H9 (cell line): ENCODE data around the gene ALCAM. TPM values are rescaled to one million over a fixed set of nuclear protein-coding genes. Genes with fewer than 3 reads are reported as not detected.

Source experiments
- DNase-seq: peaks from one replicate; pipeline ENCODE4 v3.0.0-alpha.2; 2017
- H2AFZ ChIP-seq: one replicate; pipeline ENCODE4 v1.6.1; 2013; ENCODE audit warnings: mild to moderate bottlenecking, low read length, control low read depth, moderate library complexity
- H2AK5ac ChIP-seq: 2 replicates; pipeline ENCODE4 v1.6.1; 2013; ENCODE audit warnings: low read length, control low read depth, mixed read lengths; ENCODE audit not compliant: insufficient read length
- H2BK120ac ChIP-seq: one replicate; pipeline ENCODE4 v1.6.1; 2013; ENCODE audit warnings: low read depth, mild to moderate bottlenecking, low read length, control low read depth, inconsistent platforms; ENCODE audit not compliant: poor library complexity, severe bottlenecking
- H2BK12ac ChIP-seq: 2 replicates; pipeline ENCODE4 v1.6.1; 2013; ENCODE audit warnings: low read length, control low read depth, mixed read lengths, low read depth; ENCODE audit not compliant: insufficient read length
- H2BK15ac ChIP-seq: 2 replicates; pipeline ENCODE4 v1.6.1; 2013; ENCODE audit warnings: low read depth, low read length, control low read depth
- H2BK20ac ChIP-seq: one replicate; pipeline ENCODE4 v1.6.1; 2013; ENCODE audit warnings: low read depth, mild to moderate bottlenecking, low read length, control low read depth, inconsistent platforms; ENCODE audit not compliant: poor library complexity, severe bottlenecking
- H2BK5ac ChIP-seq: 2 replicates; pipeline ENCODE4 v1.6.1; 2013; ENCODE audit warnings: low read length, control low read depth, mixed read lengths; ENCODE audit not compliant: insufficient read length
- H3K14ac ChIP-seq: 2 replicates; pipeline ENCODE4 v1.6.1; 2013; ENCODE audit warnings: low read length, control low read depth; ENCODE audit not compliant: insufficient read depth
- H3K18ac ChIP-seq: 2 replicates; pipeline ENCODE4 v1.6.1; 2013; ENCODE audit warnings: low read depth, mild to moderate bottlenecking, mixed read lengths, low read length, control low read depth; ENCODE audit not compliant: insufficient read length
- H3K23ac ChIP-seq: 2 replicates; pipeline ENCODE4 v1.6.1; 2013; ENCODE audit warnings: low read length, control low read depth, mixed read lengths, low read depth; ENCODE audit not compliant: insufficient read length
- H3K23me2 ChIP-seq: 2 replicates; pipeline ENCODE4 v1.6.1; 2013; ENCODE audit warnings: low read depth, mild to moderate bottlenecking, mixed read lengths, low read length, control low read depth; ENCODE audit not compliant: insufficient read length, poor library complexity, severe bottlenecking
- H3K27ac ChIP-seq: 2 replicates; pipeline ENCODE4 v1.5.1; 2013; ENCODE audit warnings: low read length, control low read depth, mixed read lengths, low read depth; ENCODE audit not compliant: insufficient read length
- H3K27me3 ChIP-seq: 2 replicates; pipeline ENCODE4 v1.6.1; 2013; ENCODE audit warnings: low read length, control low read depth, inconsistent platforms; ENCODE audit not compliant: insufficient read depth
- H3K4ac ChIP-seq: 2 replicates; pipeline ENCODE4 v1.6.1; 2013; ENCODE audit warnings: low read depth, mild to moderate bottlenecking, control low read depth, inconsistent platforms, low read length, moderate library complexity
- H3K4me1 ChIP-seq: 2 replicates; pipeline ENCODE4 v1.6.1; 2013; ENCODE audit warnings: low read length, control low read depth, inconsistent platforms; ENCODE audit not compliant: insufficient read depth
- H3K4me2 ChIP-seq: 2 replicates; pipeline ENCODE4 v1.6.1; 2013; ENCODE audit warnings: low read length, control low read depth, mixed read lengths; ENCODE audit not compliant: insufficient read length, insufficient read depth
- H3K56ac ChIP-seq: 2 replicates; pipeline ENCODE4 v1.6.1; 2013; ENCODE audit warnings: low read depth, mild to moderate bottlenecking, mixed read lengths, low read length, control low read depth; ENCODE audit not compliant: insufficient read length
- H3K79me1 ChIP-seq: 2 replicates; pipeline ENCODE4 v1.6.1; 2013; ENCODE audit warnings: low read depth, mild to moderate bottlenecking, moderate library complexity, low read length, control low read depth, inconsistent platforms; ENCODE audit not compliant: insufficient read depth, poor library complexity, severe bottlenecking
- H3K79me2 ChIP-seq: 2 replicates; pipeline ENCODE4 v1.6.1; 2013; ENCODE audit warnings: low read length, control low read depth, inconsistent platforms; ENCODE audit not compliant: insufficient read depth
- H3K9ac ChIP-seq: 2 replicates; pipeline ENCODE4 v1.6.1; 2013; ENCODE audit warnings: low read length, control low read depth, mixed read lengths; ENCODE audit not compliant: insufficient read length; ENCODE audit errors: extremely low read depth
- H3K9me3 ChIP-seq: one replicate; pipeline ENCODE4 v1.6.1; 2013; ENCODE audit warnings: low read depth, low read length, inconsistent platforms; ENCODE audit not compliant: control insufficient read depth
- H3T11ph ChIP-seq: one replicate; pipeline ENCODE4 v1.6.1; 2013; ENCODE audit warnings: mild to moderate bottlenecking, low read length, control low read depth, inconsistent platforms
- H4K20me1 ChIP-seq: one replicate; pipeline ENCODE4 v1.6.1; 2013; ENCODE audit not compliant: control insufficient read depth, insufficient read length, insufficient read depth
- H4K5ac ChIP-seq: 2 replicates; pipeline ENCODE4 v1.6.1; 2013; ENCODE audit warnings: low read depth, mild to moderate bottlenecking, mixed read lengths, low read length, control low read depth; ENCODE audit not compliant: insufficient read length
- H4K8ac ChIP-seq: replicated peaks from 2 replicates; pipeline ENCODE4 v1.6.1; 2013; ENCODE audit warnings: low read length, control low read depth, mixed read lengths, low read depth; ENCODE audit not compliant: insufficient read length
- H4K91ac ChIP-seq: 2 replicates; pipeline ENCODE4 v1.6.1; 2013; ENCODE audit warnings: low read depth, mild to moderate bottlenecking, moderate library complexity, mixed read lengths, low read length, control low read depth; ENCODE audit not compliant: insufficient read length
- H3K27ac Mint-ChIP-seq, 3 experiments: 2 replicates in 2 of 3; 3 replicates in 1 of 3; pipeline ENCODE4 v1.8.0; 2020 to 2021; ENCODE audit warnings: mixed read lengths in 3 of 3, mild to moderate bottlenecking in 1 of 3, moderate library complexity in 1 of 3
- H3K27me3 Mint-ChIP-seq: 2 replicates; pipeline ENCODE4 v1.8.0; 2021; ENCODE audit warnings: low read depth, mild to moderate bottlenecking, moderate library complexity, mixed read lengths
- H3K36me3 Mint-ChIP-seq, 3 experiments: 2 replicates in 2 of 3; 3 replicates in 1 of 3; pipeline ENCODE4 v1.8.0; 2020 to 2021; ENCODE audit warnings: low read depth in 3 of 3, mixed read lengths in 3 of 3; ENCODE audit not compliant: insufficient read depth in 1 of 3
- H3K4me1 Mint-ChIP-seq, 2 experiments: 2 replicates each; pipeline ENCODE4 v1.8.0; 2020; ENCODE audit warnings: mixed read lengths in 2 of 2
- H3K4me3 Mint-ChIP-seq, 2 experiments: 2 replicates in 1 of 2; 3 replicates in 1 of 2; pipeline ENCODE4 v1.8.0; 2020 to 2021; ENCODE audit warnings: mild to moderate bottlenecking in 2 of 2, mixed read lengths in 2 of 2, moderate library complexity in 1 of 2
- H3K9me3 Mint-ChIP-seq, 2 experiments: 2 replicates in 1 of 2; 3 replicates in 1 of 2; pipeline ENCODE4 v1.8.0; 2020; ENCODE audit warnings: mild to moderate bottlenecking in 2 of 2, mixed read lengths in 2 of 2, moderate library complexity in 1 of 2
- WGBS: extraction: QIAGEN DNeasy Blood & Tissue Kit; methylation state at CpG from one replicate; pipeline ENCODE4 v1.1.7; 2013; ENCODE audit warnings: missing lambda C conversion rate, low lambda C conversion rate, mixed read lengths; ENCODE audit not compliant: insufficient read length; ENCODE audit errors: extremely low coverage; 5-methylcytosine and 5-hydroxymethylcytosine counted together
- total RNA-seq: library from RNA; stranded (reverse); gene quantifications from 2 replicates; pipeline ENCODE4 v1.2.1, GENCODE V29; 2021
- TF ChIP-seq, protein P1 (sequence below): fragments of 200-600 bp; sonication (generic); conservative IDR thresholded peaks from 3 replicates; pipeline ENCODE4 v1.8.0; 2021; ENCODE audit warnings: antibody characterized with exemption, mild to moderate bottlenecking

The ALCAM gene
- total RNA-seq, 1 experiment from 2014 or later = 43.7 TPM

DNA sequence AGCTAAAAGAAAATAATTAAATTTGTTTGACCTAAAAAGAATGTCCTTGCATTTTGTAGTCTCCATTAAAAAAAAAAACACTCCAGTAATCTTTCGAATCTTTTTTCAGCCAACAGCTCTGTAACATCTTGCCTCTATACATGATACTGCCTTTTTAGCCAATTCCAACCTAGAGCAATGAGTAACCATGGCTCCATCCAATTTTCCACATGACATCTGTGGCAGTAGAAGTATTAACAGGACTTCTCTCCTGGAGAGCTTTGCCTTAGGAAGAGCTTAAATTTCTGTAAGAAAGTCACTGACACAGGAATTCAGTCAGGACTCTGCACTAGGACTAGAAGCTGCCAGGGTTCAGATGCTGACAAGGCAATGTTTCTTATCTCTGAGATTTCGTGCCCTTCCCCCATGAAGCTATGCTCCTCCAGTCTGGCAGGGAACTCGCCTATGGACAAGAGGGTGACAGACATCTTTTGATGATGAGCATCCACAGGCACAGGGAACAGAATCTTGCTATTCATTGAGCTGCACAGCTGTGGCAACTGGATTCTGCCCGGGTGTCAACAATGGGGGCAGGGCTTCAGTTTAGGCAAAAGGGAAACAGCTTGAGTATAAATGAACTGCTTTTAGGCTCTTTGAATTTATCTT is 81.8 kb downstream of the ALCAM start:
- H3K9ac ChIP-seq = no peak overlapping the region
- Mint-ChIP-seq H3K4me1 (peaks cover 7 to 13% of the 10 kb centered on the region in 2 experiments), H3K4me3 (no peak overlapping the region), H3K36me3 (peaks cover 0 to 8% (median 3%) of the 10 kb centered on the region in 3 experiments; a peak in 4 of 7 replicates), H3K9me3 (peaks cover 0 to 12% of the 10 kb centered on the region in 2 experiments; a peak in 4 of 5 replicates), H3K27me3 (no peaks in the 10 kb centered on the region), H3K27ac (peak overlapping the region in 1 of 3 experiments; percentile 15; a peak in 2 of 7 replicates)
- no peak overlapping the region for H3K56ac ChIP-seq
- no peak overlapping the region for H3K23ac ChIP-seq
- H3K4me2 ChIP-seq = no peak overlapping the region
- H2BK20ac ChIP-seq = no peak overlapping the region
- TF ChIP-seq, protein P1, sequence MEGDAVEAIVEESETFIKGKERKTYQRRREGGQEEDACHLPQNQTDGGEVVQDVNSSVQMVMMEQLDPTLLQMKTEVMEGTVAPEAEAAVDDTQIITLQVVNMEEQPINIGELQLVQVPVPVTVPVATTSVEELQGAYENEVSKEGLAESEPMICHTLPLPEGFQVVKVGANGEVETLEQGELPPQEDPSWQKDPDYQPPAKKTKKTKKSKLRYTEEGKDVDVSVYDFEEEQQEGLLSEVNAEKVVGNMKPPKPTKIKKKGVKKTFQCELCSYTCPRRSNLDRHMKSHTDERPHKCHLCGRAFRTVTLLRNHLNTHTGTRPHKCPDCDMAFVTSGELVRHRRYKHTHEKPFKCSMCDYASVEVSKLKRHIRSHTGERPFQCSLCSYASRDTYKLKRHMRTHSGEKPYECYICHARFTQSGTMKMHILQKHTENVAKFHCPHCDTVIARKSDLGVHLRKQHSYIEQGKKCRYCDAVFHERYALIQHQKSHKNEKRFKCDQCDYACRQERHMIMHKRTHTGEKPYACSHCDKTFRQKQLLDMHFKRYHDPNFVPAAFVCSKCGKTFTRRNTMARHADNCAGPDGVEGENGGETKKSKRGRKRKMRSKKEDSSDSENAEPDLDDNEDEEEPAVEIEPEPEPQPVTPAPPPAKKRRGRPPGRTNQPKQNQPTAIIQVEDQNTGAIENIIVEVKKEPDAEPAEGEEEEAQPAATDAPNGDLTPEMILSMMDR = no peak
- peaks cover 5% of the 10 kb centered on the region; the same call in 1 of the 2 replicates for H3K4me1 ChIP-seq
- DNase-seq = no peak
- H4K5ac ChIP-seq = no peak overlapping the region
- no peaks in the 10 kb centered on the region for H3K27me3 ChIP-seq
- no peaks in the 10 kb centered on the region for H4K20me1 ChIP-seq
- no peak overlapping the region for H2BK5ac ChIP-seq
- no peak overlapping the region for H4K91ac ChIP-seq
- H3K27ac ChIP-seq = no peak overlapping the region
- H2BK12ac ChIP-seq = no peak overlapping the region
- no peaks in the 10 kb centered on the region for H3K23me2 ChIP-seq
- H3K18ac ChIP-seq = no peak overlapping the region
- H3K79me1 ChIP-seq = no peaks in the 10 kb centered on the region
- H4K8ac ChIP-seq = no peak overlapping the region
- H3K9me3 ChIP-seq = no peaks in the 10 kb centered on the region
- no peak overlapping the region for H3T11ph ChIP-seq
- H2AFZ ChIP-seq = no peak overlapping the region
- H3K14ac ChIP-seq = no peak overlapping the region
- H2BK120ac ChIP-seq = no peak overlapping the region
- H3K79me2 ChIP-seq = no peaks in the 10 kb centered on the region
- H3K4ac ChIP-seq = no peak overlapping the region
- no peak overlapping the region for H2AK5ac ChIP-seq
- no peak overlapping the region for H2BK15ac ChIP-seq
- no CpG with 5 or more reads among the region's 4 CpGs for WGBS
